Panc1 (cell line): Measurements from ENCODE around the gene SLC25A43. TPM values are rescaled to one million over a fixed set of nuclear protein-coding genes. Genes with fewer than 3 reads are reported as not detected.

Source experiments
- total RNA-seq: library from RNA; stranded (reverse); gene quantifications from one replicate; pipeline ENCODE4 v1.2.1, GENCODE V29; 2021; ENCODE audit not compliant: unreplicated experiment

The SLC25A43 gene
- total RNA-seq, 1 experiment from 2014 or later: 35.5 TPM

Other genes starting within 250 kb of the SLC25A43 start
- gene PGRMC1, start 163.1 kb upstream of the SLC25A43 start, total RNA-seq: 83.3 TPM
- 709 TPM for gene SLC25A5, start 69.1 kb downstream of the SLC25A43 start, total RNA-seq
- 42.2 TPM for gene STEEP1, start 166.1 kb downstream of the SLC25A43 start, total RNA-seq
- gene UBE2A, start 175.2 kb downstream of the SLC25A43 start, total RNA-seq: 110 TPM
- gene NKRF, start 207.1 kb downstream of the SLC25A43 start, total RNA-seq: 25.5 TPM